Astrocyte of the cerebellum (primary cell): Measurements from ENCODE around the gene SDF4.

Experiments
- DNase-seq: peaks from one replicate; pipeline ENCODE4 v3.0.0-alpha.2; 2011; ENCODE audit warnings: low read depth
- H3K4me3 ChIP-seq: 2 replicates; pipeline ENCODE4 v1.5.1; 2011; ENCODE audit warnings: mild to moderate bottlenecking, low read depth, low read length, moderate library complexity
- in situ Hi-C: cut with HindIII; loops from 2 replicates; pipeline ENCODE4 v1.10.0; 2017; ENCODE audit warnings: low sequenced_read_pairs
- TF ChIP-seq, protein P1 (sequence below): IDR thresholded peaks from 2 replicates; pipeline ENCODE4 v1.5.1; 2012; ENCODE audit warnings: low read length, low read depth, moderate library complexity, mild to moderate bottlenecking; ENCODE audit errors: missing control alignments

Gene SDF4

DNA sequence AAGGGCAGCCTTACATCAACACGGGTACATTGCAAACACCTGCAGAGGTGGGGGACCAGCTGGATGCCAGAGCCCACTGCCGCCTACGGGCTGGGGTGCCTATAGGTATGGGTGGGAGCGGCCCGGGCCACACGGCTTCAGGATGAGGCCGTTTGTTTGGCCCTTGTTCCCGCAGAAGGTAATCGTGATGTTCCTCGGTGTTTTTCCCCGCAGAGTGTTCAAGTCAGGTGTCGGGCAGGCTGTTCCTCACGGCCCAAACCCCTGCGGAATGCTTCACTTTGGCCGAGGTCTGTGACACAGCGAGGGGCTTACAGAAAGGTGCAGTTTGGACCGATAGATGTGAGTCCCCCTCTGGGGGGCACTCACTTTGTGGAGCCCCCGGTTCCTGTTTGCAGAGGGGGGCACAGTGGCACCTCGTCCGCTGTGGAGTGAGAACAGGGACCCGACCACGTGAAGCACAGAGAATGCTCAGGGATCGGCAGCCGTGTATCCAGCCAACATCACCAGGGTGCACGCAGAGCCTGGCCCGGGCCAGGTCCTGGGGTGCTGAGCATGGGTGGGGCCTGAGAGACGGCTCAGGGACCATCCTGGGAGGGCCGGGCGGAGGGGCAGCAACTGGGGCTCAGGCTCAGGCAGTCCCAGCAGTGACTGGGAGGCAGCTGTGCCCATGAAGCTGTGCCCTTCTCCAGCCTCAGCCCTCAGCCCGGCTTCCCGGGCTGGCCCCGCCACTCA is 58.6 kb downstream of the SDF4 start:
- no peak overlapping the region for H3K4me3 ChIP-seq
- no peak for DNase-seq
- TF ChIP-seq, protein P1, sequence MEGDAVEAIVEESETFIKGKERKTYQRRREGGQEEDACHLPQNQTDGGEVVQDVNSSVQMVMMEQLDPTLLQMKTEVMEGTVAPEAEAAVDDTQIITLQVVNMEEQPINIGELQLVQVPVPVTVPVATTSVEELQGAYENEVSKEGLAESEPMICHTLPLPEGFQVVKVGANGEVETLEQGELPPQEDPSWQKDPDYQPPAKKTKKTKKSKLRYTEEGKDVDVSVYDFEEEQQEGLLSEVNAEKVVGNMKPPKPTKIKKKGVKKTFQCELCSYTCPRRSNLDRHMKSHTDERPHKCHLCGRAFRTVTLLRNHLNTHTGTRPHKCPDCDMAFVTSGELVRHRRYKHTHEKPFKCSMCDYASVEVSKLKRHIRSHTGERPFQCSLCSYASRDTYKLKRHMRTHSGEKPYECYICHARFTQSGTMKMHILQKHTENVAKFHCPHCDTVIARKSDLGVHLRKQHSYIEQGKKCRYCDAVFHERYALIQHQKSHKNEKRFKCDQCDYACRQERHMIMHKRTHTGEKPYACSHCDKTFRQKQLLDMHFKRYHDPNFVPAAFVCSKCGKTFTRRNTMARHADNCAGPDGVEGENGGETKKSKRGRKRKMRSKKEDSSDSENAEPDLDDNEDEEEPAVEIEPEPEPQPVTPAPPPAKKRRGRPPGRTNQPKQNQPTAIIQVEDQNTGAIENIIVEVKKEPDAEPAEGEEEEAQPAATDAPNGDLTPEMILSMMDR = no peak
- in situ Hi-C loops = no loop called here

DNA sequence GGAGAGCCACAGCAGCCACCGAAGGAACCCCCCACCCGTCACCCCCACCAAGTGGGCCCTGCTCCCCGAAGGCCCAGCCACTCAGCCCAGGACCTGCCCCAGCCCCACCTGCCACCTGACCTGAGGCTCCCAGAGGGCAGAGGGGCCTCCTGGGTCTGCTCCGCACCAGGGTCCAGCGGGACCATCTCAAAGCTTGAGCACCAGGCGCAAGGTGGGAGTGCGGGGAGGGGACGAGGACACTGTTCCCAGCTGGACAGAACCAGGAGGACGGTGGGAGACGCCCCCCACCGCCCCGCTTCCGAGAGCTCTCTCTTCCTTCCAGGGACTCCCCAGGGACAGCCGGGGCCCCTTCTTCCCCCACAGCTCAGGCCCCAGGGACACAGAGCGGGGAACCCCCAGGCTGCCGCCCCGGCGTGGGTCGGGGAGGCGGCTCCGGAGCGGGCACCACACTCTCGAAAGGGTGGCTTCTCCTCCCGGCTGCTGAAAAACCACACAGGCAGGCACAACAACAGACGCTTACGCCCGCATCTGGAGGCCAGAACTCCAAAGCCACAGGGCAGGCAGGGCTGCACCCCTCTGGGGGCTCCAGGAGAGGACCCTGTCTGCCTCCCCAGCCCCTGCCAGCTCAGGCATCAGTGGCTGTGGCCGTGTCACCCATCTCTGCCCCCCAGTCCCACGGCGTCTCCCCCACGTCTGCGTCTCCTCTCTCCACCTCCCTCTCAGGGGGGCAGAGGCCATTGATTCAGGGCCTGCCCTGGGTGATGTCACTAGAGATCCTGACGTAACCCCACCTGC is 60.1 kb downstream of the SDF4 start:
- H3K4me3 ChIP-seq = no peak overlapping the region
- in situ Hi-C loops = no loop called here
- TF ChIP-seq, protein P1 = no peak
- DNase-seq = no peak

DNA sequence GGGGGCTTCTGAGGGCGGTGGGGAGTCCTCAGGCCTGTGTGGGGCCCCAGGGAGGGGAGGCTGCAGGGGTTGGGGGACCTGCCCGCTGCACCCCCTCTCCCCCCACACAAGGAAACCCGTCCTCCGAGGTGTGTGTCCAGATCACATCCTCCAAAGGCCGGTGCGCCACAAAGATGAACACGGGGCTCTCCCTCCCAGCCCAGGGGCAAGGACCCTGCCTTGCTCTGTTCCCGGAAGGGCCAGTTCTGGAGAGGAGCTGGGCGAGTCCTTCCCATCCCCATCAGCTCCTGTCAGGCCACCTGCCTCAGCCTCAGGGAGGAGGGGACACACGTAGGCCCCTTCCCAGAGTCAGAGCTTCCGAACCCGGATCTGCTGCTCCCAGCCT is 60.6 kb downstream of the SDF4 start:
- in situ Hi-C loops = no loop called here
- TF ChIP-seq, protein P1 = no peak
- DNase-seq = no peak
- H3K4me3 ChIP-seq = no peak overlapping the region

DNA sequence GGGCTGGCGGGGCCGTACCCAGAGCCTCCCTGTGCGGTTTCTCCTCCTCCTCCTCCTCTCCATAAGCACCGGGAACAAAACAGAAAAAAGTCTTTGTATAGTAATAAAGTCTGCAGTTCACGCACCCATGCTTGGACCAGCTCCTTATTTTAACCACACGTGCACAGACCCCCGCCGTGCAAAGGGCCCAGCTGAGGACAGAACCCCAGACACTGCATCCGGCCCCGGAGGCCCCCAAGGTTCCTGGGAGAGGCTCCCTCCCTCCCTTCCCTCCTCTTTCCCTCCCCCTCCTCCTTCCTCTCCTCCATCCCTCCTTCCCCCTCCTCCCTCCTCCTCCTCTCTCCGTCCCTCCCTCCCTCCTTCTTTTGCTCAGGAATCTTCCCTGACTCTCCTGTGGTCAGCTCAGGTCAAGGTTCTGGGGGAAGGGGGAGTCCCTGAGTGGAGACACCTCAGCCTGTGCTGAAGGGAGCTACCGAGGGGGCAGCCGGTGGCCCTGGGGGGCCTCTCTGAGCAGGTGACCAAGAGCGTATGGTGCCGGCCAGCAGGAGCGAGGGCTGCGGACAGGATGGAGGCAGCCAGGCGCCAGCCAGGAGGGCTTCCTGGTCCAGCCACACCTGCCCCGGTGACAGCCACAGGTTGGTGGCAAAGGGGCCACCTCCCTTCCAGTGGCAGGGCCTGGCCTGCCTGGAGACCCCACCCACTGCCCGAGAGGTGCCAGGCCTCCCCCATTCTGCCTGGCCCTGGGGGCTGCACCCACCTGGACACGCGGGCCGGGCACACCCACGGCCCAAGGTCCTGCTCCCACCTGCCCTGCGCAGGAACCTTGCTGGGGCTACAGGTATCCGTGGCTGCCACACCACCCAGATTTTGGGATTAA is 61.3 kb downstream of the SDF4 start:
- H3K4me3 ChIP-seq = no peak overlapping the region
- TF ChIP-seq, protein P1 = no peak
- DNase-seq = no peak
- in situ Hi-C loops = no loop called here

DNA sequence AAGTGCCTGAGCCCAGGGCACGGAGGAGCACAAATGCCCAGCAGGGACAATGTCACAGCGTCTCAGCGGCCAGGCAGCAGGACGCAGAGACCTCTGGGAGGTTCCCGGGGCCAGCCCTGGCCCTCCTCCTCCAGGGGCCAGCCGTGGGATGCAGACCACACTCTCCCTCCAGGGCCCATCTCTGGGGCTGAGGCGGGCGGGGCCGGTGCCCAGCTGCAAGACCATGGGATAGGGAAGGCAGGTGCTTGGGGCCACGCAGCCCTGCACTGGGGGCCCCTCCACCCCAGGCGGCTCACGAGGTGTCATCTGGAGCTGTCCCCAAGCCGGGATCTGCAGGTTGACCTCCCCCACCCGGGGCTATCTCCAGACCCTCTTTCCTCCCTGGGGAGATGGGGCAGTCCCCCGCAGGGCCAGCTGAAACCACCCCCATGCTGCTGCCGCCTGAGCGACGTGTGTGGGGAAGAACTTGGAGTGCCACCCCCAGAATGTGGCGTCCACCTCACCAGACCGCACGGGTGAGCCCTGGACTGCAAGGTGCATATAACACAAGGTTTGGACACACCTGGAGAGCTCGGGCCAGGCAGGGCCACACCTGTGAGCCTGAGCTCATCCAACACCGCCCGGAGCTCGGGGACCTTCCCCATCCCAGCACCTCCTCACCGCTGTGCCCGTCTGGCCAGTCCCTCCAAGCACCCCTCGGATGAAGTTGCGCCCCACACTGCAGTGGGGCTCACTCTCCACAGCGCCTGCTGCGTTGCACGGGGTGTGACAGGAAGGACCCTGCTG is 62.2 kb downstream of the SDF4 start:
- no peak for DNase-seq
- TF ChIP-seq, protein P1 = no peak
- H3K4me3 ChIP-seq = no peak overlapping the region
- in situ Hi-C loops = no loop called here
